GM21390 (cell line): ENCODE measurements around the gene WDR5.

ENCODE experiments used
- ATAC-seq: cut with Tn5 transposase; IDR thresholded peaks from one replicate; pipeline ENCODE4 v1.9.1; 2021; ENCODE audit not compliant: unreplicated experiment

WDR5 gene

GRCh38 chr9:134204991-134205578 is 69.2 kb downstream of the WDR5 start:
- ATAC-seq: no peak

- ATAC-seq: no peak
Measured at GRCh38 chr9:134205672-134206310, 69.9 kb downstream of the WDR5 start.

GRCh38 chr9:134206311-134207300 is 70.7 kb downstream of the WDR5 start:
- ATAC-seq: no peak

- no peak for ATAC-seq
Measured at GRCh38 chr9:134208310-134208841, 72.5 kb downstream of the WDR5 start.

GRCh38 chr9:134208981-134209725 is 73.3 kb downstream of the WDR5 start:
- ATAC-seq: no peak
